HepG2 (cell line): Measurements from ENCODE around the gene PHF8.

Experiments
- CTCF ChIP-seq: sonication (generic); formaldehyde crosslinking; IDR thresholded peaks from 2 replicates; pipeline ENCODE4 v1.5.0; 2020; ENCODE audit warnings: mild to moderate bottlenecking, missing genetic modification reagents, moderate library complexity
- EZH2 ChIP-seq: conservative IDR thresholded peaks from 2 replicates; pipeline ENCODE4 v1.6.1; 2012; ENCODE audit warnings: mild to moderate bottlenecking, low read depth, low read length, moderate library complexity
- FOXP4 ChIP-seq: sonication (generic); formaldehyde crosslinking; IDR thresholded peaks from 2 replicates; pipeline ENCODE4 v1.4.0; 2020; ENCODE audit warnings: missing genetic modification reagents
- POLR2AphosphoS5 ChIP-seq: IDR thresholded peaks from 2 replicates; pipeline ENCODE4 v1.6.1; 2012; ENCODE audit warnings: low read depth, low read length
- RAD21 ChIP-seq: fragments of 450-650 bp; formaldehyde crosslinking; IDR thresholded peaks from 2 replicates; pipeline ENCODE4 v1.5.0; 2020; ENCODE audit warnings: mild to moderate bottlenecking
- TCF7L2 ChIP-seq: IDR thresholded peaks from 2 replicates; pipeline ENCODE4 v1.6.1; 2011; ENCODE audit warnings: mild to moderate bottlenecking, low read depth, low read length, moderate library complexity
- ZNF530 ChIP-seq: sonication (generic); formaldehyde crosslinking; IDR thresholded peaks from 2 replicates; pipeline ENCODE4 v1.5.0; 2020; ENCODE audit warnings: low read depth, mild to moderate bottlenecking, missing genetic modification reagents
- ZNF737 ChIP-seq: sonication (generic); formaldehyde crosslinking; IDR thresholded peaks from 2 replicates; pipeline ENCODE4 v1.5.0; 2020; ENCODE audit warnings: missing genetic modification reagents, mild to moderate bottlenecking, borderline replicate concordance
- ZSCAN12 ChIP-seq: sonication (generic); formaldehyde crosslinking; IDR thresholded peaks from 2 replicates; pipeline ENCODE4 v1.9.0; 2021; ENCODE audit warnings: mild to moderate bottlenecking, missing genetic modification reagents

GRCh38 chrX:53926030-53926429 is 118.2 kb downstream of the PHF8 start:
- no peak for TF ChIP-seq RAD21 (CRISPR knock-in tag)
- no peak for TF ChIP-seq POLR2AphosphoS5
- TF ChIP-seq TCF7L2: no peak
- no peak for TF ChIP-seq EZH2
- no peak for TF ChIP-seq ZNF737 (CRISPR knock-in tag)
- no peak for TF ChIP-seq FOXP4 (CRISPR knock-in tag)
- no peak for TF ChIP-seq CTCF
- no peak for TF ChIP-seq ZNF530 (CRISPR knock-in tag)
- no peak for TF ChIP-seq ZSCAN12
